IPS DF 19.7 (cell line): ENCODE measurements around the gene EDEM3.
"Not testable (repeated sequence)": the region's sequence is repeated elsewhere in the genome, so short reads cannot be mapped to it uniquely, and the experiment has no call there.

Experiments used
- DNase-seq: peaks from one replicate; pipeline ENCODE4 v3.0.0-alpha.2; 2013; ENCODE audit warnings: low read depth, low spot score

The EDEM3 gene, protein sequence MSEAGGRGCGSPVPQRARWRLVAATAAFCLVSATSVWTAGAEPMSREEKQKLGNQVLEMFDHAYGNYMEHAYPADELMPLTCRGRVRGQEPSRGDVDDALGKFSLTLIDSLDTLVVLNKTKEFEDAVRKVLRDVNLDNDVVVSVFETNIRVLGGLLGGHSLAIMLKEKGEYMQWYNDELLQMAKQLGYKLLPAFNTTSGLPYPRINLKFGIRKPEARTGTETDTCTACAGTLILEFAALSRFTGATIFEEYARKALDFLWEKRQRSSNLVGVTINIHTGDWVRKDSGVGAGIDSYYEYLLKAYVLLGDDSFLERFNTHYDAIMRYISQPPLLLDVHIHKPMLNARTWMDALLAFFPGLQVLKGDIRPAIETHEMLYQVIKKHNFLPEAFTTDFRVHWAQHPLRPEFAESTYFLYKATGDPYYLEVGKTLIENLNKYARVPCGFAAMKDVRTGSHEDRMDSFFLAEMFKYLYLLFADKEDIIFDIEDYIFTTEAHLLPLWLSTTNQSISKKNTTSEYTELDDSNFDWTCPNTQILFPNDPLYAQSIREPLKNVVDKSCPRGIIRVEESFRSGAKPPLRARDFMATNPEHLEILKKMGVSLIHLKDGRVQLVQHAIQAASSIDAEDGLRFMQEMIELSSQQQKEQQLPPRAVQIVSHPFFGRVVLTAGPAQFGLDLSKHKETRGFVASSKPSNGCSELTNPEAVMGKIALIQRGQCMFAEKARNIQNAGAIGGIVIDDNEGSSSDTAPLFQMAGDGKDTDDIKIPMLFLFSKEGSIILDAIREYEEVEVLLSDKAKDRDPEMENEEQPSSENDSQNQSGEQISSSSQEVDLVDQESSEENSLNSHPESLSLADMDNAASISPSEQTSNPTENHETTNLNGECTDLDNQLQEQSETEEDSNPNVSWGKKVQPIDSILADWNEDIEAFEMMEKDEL

DNA sequence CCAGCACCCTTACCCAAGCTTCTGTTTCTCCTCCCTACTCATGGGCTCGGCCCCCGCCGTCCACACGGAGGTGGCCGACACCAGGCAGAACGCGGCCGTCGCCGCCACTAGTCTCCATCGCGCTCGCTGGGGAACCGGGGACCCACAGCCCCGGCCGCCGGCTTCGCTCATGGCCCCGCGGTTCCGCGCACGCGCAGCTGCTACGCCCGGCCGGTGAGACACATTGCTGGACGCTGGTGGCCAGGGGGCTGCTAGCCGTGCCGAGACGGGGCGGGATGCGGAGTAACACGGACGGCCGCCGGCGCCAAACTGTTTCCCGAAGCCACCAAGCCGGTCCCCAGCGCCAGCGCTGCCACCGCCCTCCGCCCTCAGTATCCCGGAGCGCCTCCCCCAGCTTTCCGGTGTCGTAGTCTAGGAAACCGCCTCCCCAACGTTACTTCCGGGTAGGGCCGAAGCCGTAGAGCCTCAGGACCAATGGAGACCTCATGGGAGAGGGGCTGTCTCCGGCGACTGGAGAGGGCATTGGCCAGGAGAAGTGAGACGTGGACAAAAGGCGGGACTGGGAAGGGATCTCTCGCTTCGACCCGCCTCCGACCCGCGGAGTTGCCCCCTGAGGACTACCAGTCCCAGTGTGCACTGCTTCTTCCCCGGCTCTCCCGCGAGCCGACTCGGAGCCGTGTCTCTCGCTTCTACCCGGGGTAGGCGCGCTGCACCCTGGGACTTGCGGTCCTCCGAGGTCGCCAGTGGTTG is at the start of gene EDEM3:
Gene EDEM3 (minus strand): TSS at position 383 of the 750 bp plus-strand sequence. CDS start 212 bp downstream, at position 171.
- DNase-seq = peak; percentile 98

DNA sequence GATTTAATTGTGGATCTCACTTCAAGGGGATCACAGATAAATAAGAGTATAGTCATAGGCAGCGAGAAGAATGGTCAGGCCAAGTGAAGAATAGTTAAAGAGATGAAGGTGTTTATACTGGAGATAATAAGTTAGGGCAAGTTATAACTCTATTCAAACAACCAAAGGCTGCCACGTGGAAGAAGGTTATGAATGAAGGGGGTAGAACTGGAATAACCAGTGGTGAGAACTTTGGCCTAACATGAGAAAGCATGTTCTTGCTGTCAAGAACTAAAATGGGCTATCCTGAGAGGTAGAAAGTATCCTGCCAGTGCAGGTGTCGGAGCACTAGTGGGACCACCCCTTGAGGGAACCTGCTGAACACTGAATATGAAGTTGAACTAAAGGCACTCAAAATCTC is 49.6 kb upstream of the EDEM3 start:
- no peak for DNase-seq

DNA sequence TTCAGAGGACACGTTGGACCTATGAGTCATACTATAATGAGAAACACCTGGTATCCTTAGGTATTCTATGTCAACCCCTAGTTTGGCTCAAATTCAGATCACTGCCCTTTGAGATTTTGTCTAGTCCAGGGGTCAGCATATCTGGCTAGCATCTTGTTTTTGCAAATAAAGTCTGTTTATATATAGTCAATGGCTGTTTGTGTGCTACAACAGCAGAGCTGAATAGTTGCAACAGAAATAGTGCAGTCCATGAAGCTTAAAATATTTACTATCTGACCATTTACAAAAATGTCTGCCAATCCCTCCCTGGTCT is 48.5 kb upstream of the EDEM3 start:
- no peak for DNase-seq

DNA sequence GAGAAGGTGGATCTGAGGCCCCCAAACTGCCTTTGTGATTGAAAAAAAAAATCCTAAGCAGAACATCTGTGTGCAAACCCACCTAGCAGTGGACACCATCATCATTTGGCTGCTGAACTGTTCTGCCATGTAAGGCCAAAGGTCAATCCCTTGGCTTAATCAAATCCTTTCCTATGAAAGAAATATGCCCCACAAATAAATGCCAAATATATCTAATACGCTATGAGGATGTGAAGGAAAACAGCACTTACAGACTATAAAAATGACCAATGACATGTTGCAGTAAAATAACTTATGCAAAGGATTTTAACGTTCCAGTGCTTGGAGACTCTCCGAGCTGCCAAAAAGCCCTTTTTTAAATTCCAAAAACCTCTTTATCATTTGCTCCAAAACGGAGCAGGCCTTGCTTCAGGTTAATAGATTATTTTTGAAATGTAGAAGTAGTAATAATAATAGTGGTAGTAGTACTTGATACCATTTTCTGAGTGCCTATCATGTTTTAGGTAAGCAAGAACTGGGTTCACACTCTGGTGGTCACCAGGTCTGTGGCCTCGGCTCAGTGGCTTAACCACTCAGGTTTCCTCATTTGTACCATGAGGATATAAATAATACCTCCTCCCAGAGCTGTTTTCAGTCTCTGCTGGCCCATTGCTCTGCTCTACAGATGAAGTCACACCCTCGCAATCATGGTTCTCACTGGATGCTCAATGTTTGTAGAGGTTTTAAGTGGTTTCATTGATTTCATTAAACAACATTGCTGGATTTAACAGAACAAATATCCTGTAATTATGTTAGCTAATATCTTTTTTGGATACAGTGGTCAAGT is 47.9 kb upstream of the EDEM3 start:
- DNase-seq = no peak

DNA sequence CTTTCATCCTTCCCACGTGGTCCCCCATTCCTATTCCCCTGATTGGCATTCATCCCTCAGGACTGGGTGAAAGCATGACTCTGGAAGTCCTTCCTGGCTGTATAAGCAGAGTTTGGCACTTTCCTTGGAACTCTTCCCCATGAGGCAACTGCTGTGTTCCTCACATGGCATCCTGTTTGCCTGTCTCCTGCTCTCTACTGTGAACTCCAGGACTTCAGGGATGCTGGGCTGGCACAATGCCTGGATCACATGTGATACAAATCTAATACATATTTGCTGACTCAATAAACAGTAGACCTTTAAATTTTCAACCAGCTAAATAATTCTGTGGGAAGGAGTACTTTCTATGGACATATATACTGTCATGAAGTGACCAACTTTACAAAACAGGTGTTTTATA is 46.8 kb upstream of the EDEM3 start:
- no peak for DNase-seq

DNA sequence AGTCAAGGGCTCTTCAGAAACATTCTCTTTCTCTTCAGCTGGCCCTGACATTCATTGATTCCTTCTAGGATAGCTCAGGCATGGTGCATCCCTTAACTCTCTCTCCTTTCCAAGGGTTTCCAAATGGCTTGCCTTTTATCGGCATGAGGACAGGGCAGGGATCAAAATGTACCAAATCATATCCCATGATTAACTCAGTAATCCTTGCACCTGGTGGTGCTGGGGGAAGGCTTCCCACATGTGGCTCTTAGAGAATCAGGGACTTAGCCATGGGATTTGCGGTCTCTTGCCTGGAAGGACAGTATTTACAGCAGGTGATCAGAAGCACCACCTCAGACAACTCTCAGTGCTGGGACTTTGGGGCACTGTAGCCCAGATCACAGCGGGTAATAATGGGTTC is 46.2 kb upstream of the EDEM3 start:
- DNase-seq = no peak

DNA sequence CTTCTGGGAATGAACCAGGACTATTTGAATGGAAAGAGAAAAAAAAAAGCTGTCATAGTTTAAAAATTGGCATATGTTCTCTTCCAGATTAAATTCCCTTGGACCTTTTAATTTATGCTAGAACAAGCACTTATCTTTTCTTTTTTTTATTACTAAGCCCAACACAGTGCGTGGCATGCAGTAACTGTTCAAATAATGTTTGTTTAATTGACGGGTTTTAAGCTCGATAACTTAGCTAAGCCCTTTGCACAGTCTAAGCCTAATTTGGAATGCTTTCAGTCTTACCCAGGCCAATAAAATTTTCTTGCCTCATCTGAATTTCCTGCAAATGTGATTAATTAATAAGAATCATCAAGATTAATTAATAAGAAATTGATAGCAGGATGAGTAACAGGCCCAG is 39.3 kb upstream of the EDEM3 start:
- DNase-seq = no peak

DNA sequence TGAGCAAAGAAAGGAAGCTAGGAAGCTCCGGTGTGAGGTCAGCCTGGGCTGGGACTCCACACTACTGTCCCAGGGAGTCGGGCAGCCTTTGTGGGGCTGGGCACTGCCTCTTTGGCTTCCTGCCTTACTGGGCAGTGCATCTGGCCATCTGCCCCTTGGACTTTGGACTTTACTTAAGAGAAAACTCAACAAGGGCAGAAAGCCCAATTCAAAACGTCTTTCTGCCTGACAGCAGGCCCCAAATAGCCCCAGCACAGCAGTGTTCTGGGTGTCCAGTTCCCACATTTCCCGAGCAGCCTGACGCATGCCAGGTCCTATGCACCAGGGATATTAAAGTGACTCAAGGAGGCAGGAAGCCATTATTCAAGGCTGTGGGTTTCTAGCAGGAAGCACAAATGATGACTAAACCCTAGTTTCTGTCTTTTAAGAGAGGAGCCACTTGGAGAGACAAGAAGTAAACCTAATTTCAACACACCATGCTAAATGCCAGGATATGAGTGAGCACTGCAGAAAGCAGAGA is 37.9 kb upstream of the EDEM3 start:
- DNase-seq = no peak

DNA sequence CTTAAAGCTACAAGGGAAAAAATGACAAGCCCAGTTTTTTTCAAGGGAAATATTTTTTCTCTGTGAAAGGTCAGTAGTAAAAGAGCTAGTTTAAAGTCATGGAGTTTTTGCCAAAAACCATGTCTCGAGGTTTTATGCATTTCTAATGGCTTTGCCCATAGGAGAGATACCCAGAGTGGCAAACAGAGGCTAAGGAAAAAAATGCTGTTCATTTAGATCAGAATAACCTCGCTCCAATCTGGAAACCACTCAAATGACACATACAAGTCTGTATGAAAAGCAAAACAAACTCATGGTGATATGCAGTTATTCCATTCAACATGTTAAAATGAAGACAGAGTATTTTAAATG is 36.9 kb upstream of the EDEM3 start:
- DNase-seq = no peak

DNA sequence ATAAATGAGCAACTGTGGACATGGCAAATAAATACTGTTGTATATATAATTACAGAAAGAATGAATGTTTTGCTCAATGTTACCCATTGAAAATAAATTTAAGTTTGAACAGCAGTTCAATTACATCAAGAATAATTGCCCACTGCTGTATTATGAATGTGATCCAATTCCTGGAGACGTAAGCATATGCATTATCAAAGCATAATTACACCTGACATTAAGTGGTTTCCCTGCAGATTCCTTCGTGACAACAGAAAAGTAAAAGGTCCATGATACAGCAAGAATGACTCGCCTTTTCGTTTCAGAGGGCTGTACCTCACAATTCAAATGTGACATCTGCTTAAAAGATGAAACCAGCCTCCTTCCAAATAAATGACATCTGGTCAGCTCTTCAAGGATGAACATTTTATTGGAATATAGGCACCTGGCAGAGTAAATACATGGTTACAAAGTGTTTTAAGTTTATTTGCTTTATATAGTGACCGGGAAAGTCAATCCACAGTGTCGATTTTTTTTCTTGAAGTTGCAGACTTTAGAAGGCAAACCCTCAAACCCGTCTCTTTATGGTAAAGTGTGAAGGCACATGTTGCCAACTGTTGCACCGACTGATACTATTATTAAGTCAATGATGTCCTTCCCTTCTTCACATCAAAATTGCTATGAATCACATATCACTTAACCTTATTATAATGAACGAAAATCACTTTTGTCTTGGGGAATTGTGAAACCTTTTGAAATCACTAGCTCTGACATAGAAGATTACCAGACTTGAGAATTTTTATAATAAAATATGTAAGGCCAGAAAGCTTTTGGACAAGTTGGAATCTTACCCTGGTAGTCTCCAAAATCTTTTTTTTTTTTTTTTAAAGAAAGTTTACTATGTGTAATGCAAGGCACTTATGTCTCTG is 36.2 kb upstream of the EDEM3 start:
- no peak for DNase-seq

DNA sequence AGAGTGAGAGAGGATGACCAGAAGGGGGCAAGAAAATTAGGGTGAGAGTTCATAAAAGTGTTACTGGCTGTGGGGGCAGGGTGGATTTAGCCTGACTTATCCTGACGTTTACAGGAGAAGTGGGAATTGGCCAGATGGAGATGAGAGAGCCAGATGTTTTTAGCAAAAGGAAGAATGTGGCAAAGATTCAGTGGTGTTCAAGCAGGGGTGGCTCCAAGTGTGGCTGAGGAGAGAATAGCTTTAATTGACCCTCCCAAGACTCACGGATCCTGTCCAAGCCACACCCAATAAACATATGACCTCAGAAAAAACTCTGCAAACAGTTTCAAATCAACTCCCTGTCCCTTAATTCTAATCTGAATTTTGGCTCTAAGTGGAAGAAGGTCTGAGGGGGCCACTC is 35.2 kb upstream of the EDEM3 start:
- DNase-seq = no peak

DNA sequence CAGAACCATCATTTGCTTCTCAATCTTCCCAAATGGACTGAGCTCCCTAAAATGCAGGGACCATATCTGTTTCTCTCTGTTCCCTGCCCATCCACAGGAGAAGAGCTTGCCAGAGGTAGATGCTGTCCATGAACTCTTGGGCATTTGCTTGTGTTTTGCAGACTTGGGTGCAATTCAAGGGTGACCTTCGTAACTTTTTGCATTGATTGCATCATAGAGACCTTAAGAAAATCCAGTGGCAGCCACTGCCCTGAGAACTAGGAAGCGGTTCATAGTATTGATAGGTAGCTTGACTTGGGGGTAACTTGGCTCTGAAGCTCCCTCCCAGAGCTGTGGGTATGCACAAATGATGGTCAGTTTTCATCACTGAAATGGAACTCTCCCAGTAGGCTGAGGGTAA is 34.3 kb upstream of the EDEM3 start:
- no peak for DNase-seq

DNA sequence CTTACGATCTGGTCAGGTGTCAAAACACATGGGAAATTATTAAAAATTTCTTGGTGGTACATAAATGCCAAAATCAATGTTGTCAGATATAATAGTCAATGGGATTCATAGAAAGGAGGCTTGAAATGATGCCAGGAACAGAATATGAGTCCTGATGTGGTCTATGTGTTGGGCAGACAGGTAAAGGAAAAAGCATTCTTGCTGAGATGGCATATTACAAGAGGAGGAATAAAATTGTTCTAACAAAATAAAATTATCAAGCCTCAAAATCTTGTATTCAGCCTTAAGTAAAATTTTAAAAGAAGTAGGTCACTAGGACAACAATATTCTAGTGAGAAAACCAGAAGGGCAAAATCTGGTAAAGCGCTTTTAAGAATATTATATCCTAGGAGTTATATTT is 30.9 kb upstream of the EDEM3 start:
- no peak for DNase-seq

DNA sequence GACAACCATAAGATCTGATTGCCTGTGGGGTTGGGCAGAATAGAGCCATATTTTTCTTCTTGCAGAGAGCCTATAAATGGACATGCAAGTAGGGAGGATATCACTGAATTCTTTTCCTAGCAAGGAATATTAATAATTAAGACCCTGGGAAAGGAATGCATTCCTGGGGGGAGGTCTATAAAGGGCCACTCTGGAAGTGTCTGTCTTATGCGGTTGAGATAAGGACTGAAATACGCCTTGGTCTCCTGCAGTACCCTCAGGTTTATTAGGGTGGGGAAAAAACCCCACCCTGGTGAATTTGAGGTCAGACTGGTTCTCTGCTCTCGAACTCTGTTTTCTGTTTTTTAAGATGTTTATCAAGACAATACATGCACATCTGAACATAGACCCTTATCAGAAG is 29.1 kb upstream of the EDEM3 start:
- not testable (repeated sequence) for DNase-seq

DNA sequence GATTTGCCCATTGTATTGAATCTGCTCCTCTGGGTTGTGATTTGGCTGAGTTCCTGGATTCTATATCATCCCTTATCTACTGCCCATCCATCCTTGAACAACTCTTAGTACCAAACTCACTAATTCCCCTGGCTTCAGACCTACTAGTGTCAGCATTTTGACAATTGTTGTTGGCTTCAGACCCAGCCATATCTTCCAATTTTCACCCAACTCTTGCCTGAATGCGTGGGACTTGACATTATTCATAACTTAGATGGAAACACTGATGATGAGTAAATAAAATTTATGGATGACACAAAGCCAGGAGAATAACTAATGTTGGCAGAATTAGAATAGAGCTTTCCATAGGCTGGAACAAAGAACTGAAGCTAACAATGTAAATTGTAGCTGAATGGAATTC is 27.3 kb upstream of the EDEM3 start:
- no peak for DNase-seq

DNA sequence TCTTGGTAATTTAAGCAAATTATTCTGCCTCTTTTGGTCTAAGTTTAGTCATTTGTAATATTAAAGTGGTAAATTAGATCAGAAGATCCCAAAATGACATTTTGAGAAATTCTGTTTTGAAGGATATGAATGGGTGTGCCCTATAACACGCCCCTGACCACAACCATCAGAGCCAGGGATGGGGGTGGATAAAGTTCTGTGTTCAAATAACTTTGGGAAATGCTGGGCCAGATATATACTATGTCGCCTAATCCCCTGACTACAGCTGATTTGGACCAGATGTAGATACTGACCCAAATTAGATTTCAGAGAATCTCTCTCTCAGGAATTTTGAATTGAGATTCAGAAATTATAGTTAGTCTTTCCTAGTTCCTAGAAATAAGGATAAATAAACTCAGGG is 21.2 kb upstream of the EDEM3 start:
- no peak for DNase-seq

DNA sequence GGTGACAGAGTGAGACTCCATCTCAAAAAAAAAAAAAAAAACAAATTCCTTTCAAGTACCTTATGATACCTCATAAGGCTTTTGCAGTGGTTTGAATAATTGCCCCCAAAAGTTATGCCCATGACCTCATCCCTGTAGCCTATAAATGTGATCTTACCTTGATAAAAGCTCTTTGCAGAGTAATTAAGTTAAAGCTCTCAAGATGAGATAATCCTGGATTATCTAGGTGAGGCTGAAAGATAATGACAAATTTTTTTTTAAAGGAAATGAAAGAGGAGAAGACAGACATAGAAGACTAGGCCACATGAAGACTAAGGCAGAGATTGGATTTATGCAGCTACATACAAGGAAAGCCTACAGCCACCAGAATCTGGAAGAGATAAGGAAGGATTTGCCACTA is 20.7 kb upstream of the EDEM3 start:
- no peak for DNase-seq

DNA sequence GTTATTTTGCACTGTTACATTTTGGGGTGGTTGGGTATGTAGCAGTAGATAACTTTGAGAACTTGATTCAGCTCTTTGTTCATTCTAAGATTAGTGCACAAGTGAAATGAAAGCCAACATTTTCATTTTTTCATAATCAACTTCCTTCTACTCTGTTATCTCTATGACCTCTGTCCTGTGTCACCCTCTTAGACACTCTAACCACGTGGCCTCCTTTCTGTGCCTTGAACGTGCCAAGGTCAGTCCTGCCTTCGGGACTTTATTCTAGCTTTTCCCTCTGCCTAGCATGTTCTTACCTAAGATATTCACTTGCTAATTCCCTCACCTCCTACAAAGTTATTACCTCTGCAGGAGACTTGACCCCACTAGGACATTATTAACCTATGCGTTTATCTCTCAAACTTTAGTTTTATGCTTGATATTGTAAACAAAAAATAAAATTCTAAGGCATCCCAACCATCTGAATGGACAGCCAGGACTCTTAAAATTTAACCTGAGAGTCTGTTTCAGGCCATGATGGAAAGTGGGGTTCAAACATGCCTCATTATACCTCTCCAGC is 19.2 kb upstream of the EDEM3 start:
- no peak for DNase-seq

DNA sequence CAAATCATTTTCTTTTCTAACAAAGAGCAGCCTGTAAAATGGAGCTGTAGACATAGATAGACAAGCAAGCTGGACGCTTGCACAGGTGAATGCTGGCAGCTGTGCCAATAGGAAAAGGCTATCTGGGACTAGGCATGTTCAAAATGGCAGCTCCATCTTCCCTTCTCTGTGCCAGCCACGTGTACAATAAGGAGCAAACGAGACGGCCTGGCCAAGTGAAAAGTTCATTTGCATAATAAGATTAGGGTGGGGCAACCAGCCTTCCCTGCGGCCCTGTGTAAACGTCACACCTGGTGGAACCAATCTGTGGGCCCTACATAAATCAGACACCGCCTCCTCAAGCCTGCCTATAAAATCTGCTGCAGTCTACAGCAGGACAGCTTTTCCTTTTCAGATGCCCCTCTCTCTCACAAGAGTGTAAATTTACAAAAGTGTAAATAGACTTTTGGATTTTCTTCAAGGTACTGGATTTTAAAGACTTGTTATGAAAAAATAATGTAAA is 16.6 kb upstream of the EDEM3 start:
- DNase-seq = no peak
